GM12878 (cell line): ENCODE measurements around the gene CDKN1B. TPM values are rescaled to one million over a fixed set of nuclear protein-coding genes. Genes with fewer than 3 reads are reported as not detected.
A peak's percentile ranks its signal among the peaks of the same experiment; 100 is the strongest.

Experiments used
- ATAC-seq: fragments of 200-7000 bp; cut with Tn5 transposase; 3 replicates; pipeline ENCODE4 v1.9.1; 2020; ENCODE audit warnings: mild to moderate bottlenecking, moderate library complexity
- Bru-seq: library from RNA; stranded (reverse); fragments of 400-500 nt; gene quantifications from one replicate; lab custom pipeline; 2021; lab: Mats Ljungman, UMichigan
- BruChase-seq, 2 experiments: library from RNA; stranded (reverse); fragments of 400-500 nt; gene quantifications; one replicate each; lab custom pipeline; 2021; lab: Mats Ljungman, UMichigan
- BruUV-seq: library from RNA; stranded (reverse); fragments of 400-500 nt; replicated peaks from 2 replicates; lab custom pipeline; 2021; lab: Mats Ljungman, UMichigan
- CTCF ChIA-PET: fragments of 300-600 bp; sonication (Branson Sonifier 250); formaldehyde crosslinking; extraction: SDS; loops from one replicate; lab custom pipeline; 2021; ENCODE audit warnings: inconsistent platforms; lab: Yijun Ruan, JAX
- POLR2A ChIA-PET: fragments of 350-600 bp; formaldehyde crosslinking; extraction: SDS; loops from one replicate; lab custom pipeline; 2021; ENCODE audit warnings: inconsistent platforms; lab: Charles Lee
- RAD21 ChIA-PET: fragments of 300-600 bp; sonication (Branson Sonifier 250); formaldehyde crosslinking; loops from one replicate; lab custom pipeline; 2023; ENCODE audit warnings: antibody characterized with exemption; ENCODE audit not compliant: unreplicated experiment; lab: Charles Lee
- SMC1A ChIA-PET: fragments of 300-600 bp; sonication (Branson Sonifier 250); formaldehyde crosslinking; loops from one replicate; lab custom pipeline; 2023; ENCODE audit not compliant: unreplicated experiment, uncharacterized antibody; lab: Charles Lee
- DNase-seq: peaks from one replicate; pipeline ENCODE4 v3.0.0-alpha.2; 2011; ENCODE audit warnings: low read depth, low spot score
- FAIRE-seq: peaks from 3 replicates; lab custom pipeline; 2011; peaks lifted over from hg19 to GRCh38; lab: Jason Lieb, UNC
- H2AFZ ChIP-seq: 2 replicates; pipeline ENCODE4 v1.6.0; 2011; ENCODE audit warnings: low read depth, low read length, control low read depth; ENCODE audit not compliant: control insufficient read depth
- H3K27ac ChIP-seq: 2 replicates; pipeline ENCODE4 v1.5.1; 2011; ENCODE audit warnings: control low read depth; ENCODE audit not compliant: control insufficient read depth, insufficient read depth
- H3K27me3 ChIP-seq, 2 experiments: replicated peaks in 1 of 2; 2 replicates each; pipeline versions ENCODE4 v1.6.0 to v1.6.1; 2011; ENCODE audit warnings: low read length in 1 of 2; ENCODE audit not compliant: control insufficient read depth in 2 of 2, insufficient read depth in 2 of 2
- H3K36me3 ChIP-seq, 2 experiments: 2 replicates each; pipeline ENCODE4 v1.5.1; 2011; ENCODE audit warnings: low read length in 1 of 2; ENCODE audit not compliant: control insufficient read depth in 2 of 2, insufficient read depth in 2 of 2
- H3K4me1 ChIP-seq: 2 replicates; pipeline ENCODE4 v1.6.1; 2011; ENCODE audit warnings: mild to moderate bottlenecking, low read length, moderate library complexity, mixed read lengths; ENCODE audit not compliant: control insufficient read depth, insufficient read depth
- H3K4me2 ChIP-seq: 2 replicates; pipeline ENCODE4 v1.6.0; 2011; ENCODE audit warnings: control low read depth; ENCODE audit not compliant: control insufficient read depth, insufficient read depth
- H3K4me3 ChIP-seq: fragments of 200-600 bp; sonication (generic); 2 replicates; pipeline ENCODE4 v1.5.1; 2016
- H3K79me2 ChIP-seq: 2 replicates; pipeline ENCODE4 v1.6.0; 2011; ENCODE audit warnings: low read length; ENCODE audit not compliant: control insufficient read depth, insufficient read depth
- H3K9ac ChIP-seq: 2 replicates; pipeline ENCODE4 v1.8.0; 2011; ENCODE audit warnings: low read length, control low read depth, mixed read lengths; ENCODE audit not compliant: control insufficient read depth, insufficient read depth
- H3K9me3 ChIP-seq: replicated peaks from 3 replicates; pipeline ENCODE4 v1.5.1; 2011; ENCODE audit warnings: mild to moderate bottlenecking, low read length; ENCODE audit not compliant: control insufficient read depth, insufficient read depth
- H4K20me1 ChIP-seq: 2 replicates; pipeline ENCODE4 v1.6.0; 2011; ENCODE audit not compliant: control insufficient read depth, insufficient read depth
- CHD1 ChIP-seq: IDR thresholded peaks from 2 replicates; pipeline ENCODE4 v1.6.1; 2012; ENCODE audit warnings: low read depth, low read length, improper control_type of control experiment
- IKZF1 ChIP-seq: fragments of 450-650 bp; conservative IDR thresholded peaks from 2 replicates; pipeline ENCODE4 v1.6.1; 2017; ENCODE audit warnings: antibody characterized with exemption, mild to moderate bottlenecking
- IKZF2 ChIP-seq, 2 experiments: fragments of 450-650 bp; IDR thresholded peaks; 2 replicates each; pipeline ENCODE4 v1.6.1; 2017; ENCODE audit warnings: mild to moderate bottlenecking in 2 of 2, moderate library complexity in 2 of 2
- MEF2A ChIP-seq: IDR thresholded peaks from 2 replicates; pipeline ENCODE4 v1.6.1; 2011; ENCODE audit warnings: low read depth, mild to moderate bottlenecking, low read length, moderate library complexity; ENCODE audit not compliant: insufficient read depth
- MTA3 ChIP-seq: IDR thresholded peaks from 2 replicates; pipeline ENCODE4 v1.6.1; 2012; ENCODE audit warnings: low read length, inconsistent platforms, borderline replicate concordance
- NFYB ChIP-seq: IDR thresholded peaks from 2 replicates; pipeline ENCODE4 v1.6.1; 2011; ENCODE audit warnings: low read depth, mild to moderate bottlenecking, low read length, improper control_type of control experiment, moderate library complexity; ENCODE audit not compliant: insufficient read depth
- NR2C1 ChIP-seq: fragments of 450-650 bp; IDR thresholded peaks from 2 replicates; pipeline ENCODE4 v1.6.1; 2017; ENCODE audit warnings: antibody characterized with exemption, mild to moderate bottlenecking, moderate library complexity
- NRF1 ChIP-seq: conservative IDR thresholded peaks from 2 replicates; pipeline ENCODE4 v1.6.1; 2011; ENCODE audit warnings: mild to moderate bottlenecking, low read depth, low read length, improper control_type of control experiment
- SIX5 ChIP-seq: IDR thresholded peaks from 2 replicates; pipeline ENCODE4 v1.6.1; 2011; ENCODE audit warnings: mild to moderate bottlenecking, low read depth, low read length, moderate library complexity; ENCODE audit not compliant: severe bottlenecking
- SP1 ChIP-seq: IDR thresholded peaks from one replicate; pipeline ENCODE4 v1.6.1; 2011; ENCODE audit warnings: low read depth, low read length
- STAT3 ChIP-seq: IDR thresholded peaks from 2 replicates; pipeline ENCODE4 v1.6.1; 2011; ENCODE audit warnings: low read depth, low read length, improper control_type of control experiment
- TCF12 ChIP-seq: IDR thresholded peaks from 2 replicates; pipeline ENCODE4 v1.6.1; 2011; ENCODE audit warnings: low read depth, mild to moderate bottlenecking, low read length
- ZBTB33 ChIP-seq: fragments of 450-650 bp; IDR thresholded peaks from 2 replicates; pipeline ENCODE4 v1.6.1; 2017; ENCODE audit warnings: mild to moderate bottlenecking
- ZNF217 ChIP-seq: fragments of 450-650 bp; IDR thresholded peaks from 2 replicates; pipeline ENCODE4 v1.6.1; 2017; ENCODE audit warnings: antibody characterized with exemption, mild to moderate bottlenecking
- ZNF384 ChIP-seq: IDR thresholded peaks from 2 replicates; pipeline ENCODE4 v1.6.1; 2012; ENCODE audit warnings: low read depth, mild to moderate bottlenecking, low read length, improper control_type of control experiment, borderline replicate concordance
- ZSCAN29 ChIP-seq: fragments of 450-650 bp; IDR thresholded peaks from 2 replicates; pipeline ENCODE4 v1.6.1; 2017; ENCODE audit warnings: mild to moderate bottlenecking, moderate library complexity
- WGBS: methylation state at CpG from one replicate; pipeline ENCODE4 v1.1.6; 2016; ENCODE audit warnings: low lambda C conversion rate; ENCODE audit not compliant: insufficient replicate concordance, insufficient coverage; ENCODE audit errors: missing lambda C conversion rate; 5-methylcytosine and 5-hydroxymethylcytosine counted together
- in situ Hi-C: fragments of 300-500 bp; cut with MboI; formaldehyde crosslinking; loops from 9 replicates; pipeline ENCODE4 v1.14.3; 2018; ENCODE audit warnings: mixed read lengths
- intact Hi-C: fragments of 100-400 bp; cut with micrococcal nuclease; formaldehyde crosslinking; loops from one replicate; pipeline ENCODE4 v1.14.2; 2022; ENCODE audit not compliant: unreplicated experiment
- long read RNA-seq, 2 experiments: library from polyadenylated mRNA; unstranded; transcript quantifications; one replicate each; pipeline ENCODE4 v2.0.0, GENCODE V29; 2019 to 2020
- polyA minus RNA-seq, 3 experiments: library from RNA; depleted of rRNA, polyadenylated mRNA; stranded (reverse); fragments of >200 nt; gene quantifications; 2 replicates each; pipeline ENCODE4 v1.2.3, GENCODE V29; 2011
- polyA plus RNA-seq, 11 experiments: library from polyadenylated mRNA; depleted of rRNA in 4 of 11; unstranded in 6 of 11; stranded (reverse) in 5 of 11; fragments of >200 nt; fragmentation: Nextera tagmentation in 4 of 11; fragmentation: Illumina TruSeq in 1 of 11; extraction: Ambion mirVana in 4 of 11; extraction: Trizol in 1 of 11; gene quantifications; 1 replicate in 1 of 11; 2 replicates in 10 of 11; pipeline versions ENCODE4 v1.2.1 to v1.2.3, GENCODE V29; 2011 to 2016; ENCODE audit warnings: inconsistent platforms in 2 of 11, missing spikeins in 2 of 11, low read depth in 1 of 11
- total RNA-seq, 4 experiments: library from RNA; depleted of rRNA in 3 of 4; stranded (reverse); fragments of >200 nt in 3 of 4; fragmentation: Illumina TruSeq in 1 of 4; extraction: Trizol in 1 of 4; gene quantifications; 2 replicates each; pipeline versions ENCODE4 v1.2.1 to v1.2.3, GENCODE V29; 2013 to 2021
- TF ChIP-seq, protein P1 (sequence below): IDR thresholded peaks from 2 replicates; pipeline ENCODE4 v1.6.1; 2011; ENCODE audit warnings: low read depth, mild to moderate bottlenecking, low read length, moderate library complexity, borderline replicate concordance; ENCODE audit errors: extremely low read depth

CDKN1B gene
- total RNA-seq (2013; cell fraction: nucleolus; rRNA removed), result 31.1 and 38.2 TPM in 2 replicates
- total RNA-seq (2014; rRNA removed) (39.1 and 43.3 TPM in 2 replicates), total RNA-seq (2014; rRNA removed; fragmentation: Illumina TruSeq; extraction: Trizol) (22.7 and 24.2 TPM in 2 replicates), total RNA-seq (2021) (36.9 and 37.4 TPM in 2 replicates), polyA plus RNA-seq (2011; rRNA removed) (25.4 and 39.5 TPM in 2 replicates), polyA plus RNA-seq (2014; fragmentation: Illumina TruSeq; extraction: Trizol) (21.6 and 22.1 TPM in 2 replicates), polyA plus RNA-seq (2014; fragmentation: Nextera tagmentation; extraction: Ambion mirVana) (1 to 10 TPM; 4.2 to 8.0 TPM), polyA plus RNA-seq (2014; rRNA removed) (27.8 and 29.2 TPM in 2 replicates), polyA plus RNA-seq (2016; fragmentation: Nextera tagmentation; extraction: Ambion mirVana) (1 to 10 TPM; 4.9 to 5.5 TPM), polyA minus RNA-seq (2011; rRNA and poly(A)+ RNA removed) (19.7 and 22.0 TPM in 2 replicates), Bru-seq, nascent RNA (percentile 99 among the genes with signal in this experiment), BruChase-seq, experiment 1, labeled RNA remaining after a 6-hour chase (percentile 84 among the genes with signal in this experiment), BruChase-seq, experiment 2, labeled RNA remaining after a 2-hour chase (percentile 97 among the genes with signal in this experiment)
- polyA plus RNA-seq (2011; ENCODE audit: low read depth), result 11.2 TPM
- polyA plus RNA-seq (2011; cell fraction: cytosol; rRNA removed), result 14.5 and 16.9 TPM in 2 replicates
- polyA plus RNA-seq (2011; cell fraction: nucleus; rRNA removed), result 21.5 and 21.6 TPM in 2 replicates
- polyA plus RNA-seq (2012), result 25.9 and 32.3 TPM in 2 replicates
- polyA minus RNA-seq (2011; cell fraction: cytosol; rRNA and poly(A)+ RNA removed), result 14.3 and 15.9 TPM in 2 replicates
- 43.3 and 59.1 TPM in 2 replicates for polyA minus RNA-seq (2011; cell fraction: nucleus; rRNA and poly(A)+ RNA removed)
- long read RNA-seq, experiment 1, partial matches to known transcripts, result 0 of 1 reads
- long read RNA-seq, experiment 1, other reads (novel, unspliced or antisense), result 0 of 1 reads
- long read RNA-seq, experiment 2, partial matches to known transcripts, result 0 of 4 reads
- long read RNA-seq, experiment 2, other reads (novel, unspliced or antisense), result 3 of 4 reads

DNA sequence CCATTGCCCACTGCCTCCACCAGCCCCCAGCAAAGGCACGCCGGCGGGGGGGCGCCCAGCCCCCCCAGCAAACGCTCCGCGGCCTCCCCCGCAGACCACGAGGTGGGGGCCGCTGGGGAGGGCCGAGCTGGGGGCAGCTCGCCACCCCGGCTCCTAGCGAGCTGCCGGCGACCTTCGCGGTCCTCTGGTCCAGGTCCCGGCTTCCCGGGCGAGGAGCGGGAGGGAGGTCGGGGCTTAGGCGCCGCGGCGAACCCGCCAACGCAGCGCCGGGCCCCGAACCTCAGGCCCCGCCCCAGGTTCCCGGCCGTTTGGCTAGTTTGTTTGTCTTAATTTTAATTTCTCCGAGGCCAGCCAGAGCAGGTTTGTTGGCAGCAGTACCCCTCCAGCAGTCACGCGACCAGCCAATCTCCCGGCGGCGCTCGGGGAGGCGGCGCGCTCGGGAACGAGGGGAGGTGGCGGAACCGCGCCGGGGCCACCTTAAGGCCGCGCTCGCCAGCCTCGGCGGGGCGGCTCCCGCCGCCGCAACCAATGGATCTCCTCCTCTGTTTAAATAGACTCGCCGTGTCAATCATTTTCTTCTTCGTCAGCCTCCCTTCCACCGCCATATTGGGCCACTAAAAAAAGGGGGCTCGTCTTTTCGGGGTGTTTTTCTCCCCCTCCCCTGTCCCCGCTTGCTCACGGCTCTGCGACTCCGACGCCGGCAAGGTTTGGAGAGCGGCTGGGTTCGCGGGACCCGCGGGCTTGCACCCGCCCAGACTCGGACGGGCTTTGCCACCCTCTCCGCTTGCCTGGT is at the start of gene CDKN1B:
TSS of gene CDKN1B (plus strand) at position 576 of the 793 bp plus-strand sequence. CDS start 472 bp downstream, outside the sequence.
- Histone ChIP-seq H3K4me2 (peak within 1 kb of the TSS; percentile 91), H3K36me3 (peaks cover 0 to 6% of the 10 kb centered on the region in 2 experiments; a peak in 1 of 4 replicates), H3K9ac (peak within 1 kb of the TSS; percentile 97), H3K27ac (peak within 1 kb of the TSS; percentile 97), H4K20me1 (no peaks in the 10 kb centered on the region), H3K79me2 (peaks cover 70% of the 10 kb centered on the region), H3K4me3 (peak within 1 kb of the TSS; percentile 97), H3K27me3 (no peaks in the 10 kb centered on the region), H2AFZ (peak within 1 kb of the TSS; percentile 41), H3K9me3 (no peaks in the 10 kb centered on the region), H3K4me1 (peaks cover 20% of the 10 kb centered on the region)
- ChIA-PET POLR2A (interaction anchor here (0.5 to 5.0 kb wide), 18 partner anchors 8 to 1545 kb away, joined by 3 to 93 read pairs (median 6); partner anchors contain the start of genes BORCS5 and CREBL2), RAD21 (interaction anchor here (0.9 to 4.3 kb wide), 14 partner anchors 9 to 359 kb away, joined by 3 to 101 read pairs (median 8); partner anchors contain the start of gene BORCS5), CTCF (interaction anchor here (0.8 to 4.2 kb wide), 12 partner anchors 10 to 360 kb away, joined by 3 to 83 read pairs (median 4); partner anchors contain the start of gene BORCS5), SMC1A (interaction anchor here (0.9 to 4.8 kb wide), 15 partner anchors 9 to 340 kb away, joined by 3 to 94 read pairs (median 7); partner anchors contain the start of genes DUSP16 and GPR19)
- intact Hi-C loops, result loop anchor here (1.0 to 5.0 kb wide), 5 partner anchors 8 to 360 kb away; partner anchors contain the start of genes BORCS5, CREBL2 and DUSP16
- ATAC-seq (peak; percentile 74), DNase-seq (peak; percentile 58), FAIRE-seq (no peak)
- TSS peak; percentile 87 for BruUV-seq
- in situ Hi-C loops, result loop anchor here (5.0 kb wide), 1 partner anchor 160 kb away; no protein-coding TSS in a partner anchor
- WGBS, result under 1% methylated on average over 61 of the region's 81 CpGs
- TF ChIP-seq ZBTB33, result no peak
- no peak for TF ChIP-seq SIX5
- peak; percentile 87; the same call in 1 of the 2 replicates for TF ChIP-seq CHD1
- no peak for TF ChIP-seq MTA3
- peak; percentile 23; the same call in 1 of the 2 replicates for TF ChIP-seq ZNF217
- no peak for TF ChIP-seq STAT3
- no peak for TF ChIP-seq ZSCAN29
- no peak for TF ChIP-seq NRF1
- peak; percentile 70 for TF ChIP-seq SP1
- TF ChIP-seq NR2C1, result no peak
- no peak for TF ChIP-seq MEF2A
- TF ChIP-seq, protein P1, sequence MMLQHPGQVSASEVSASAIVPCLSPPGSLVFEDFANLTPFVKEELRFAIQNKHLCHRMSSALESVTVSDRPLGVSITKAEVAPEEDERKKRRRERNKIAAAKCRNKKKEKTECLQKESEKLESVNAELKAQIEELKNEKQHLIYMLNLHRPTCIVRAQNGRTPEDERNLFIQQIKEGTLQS, result no peak
- TF ChIP-seq TCF12, result no peak
- peak; percentile 62; the same call in 1 of the 2 replicates for TF ChIP-seq NFYB
- TF ChIP-seq ZNF384, result peak; percentile 71; the same call in 1 of the 2 replicates
- peak; percentile 77 to 80 for TF ChIP-seq IKZF2 (IDR thresholded peaks at IDR 0.05)
- peak; percentile 92 for TF ChIP-seq IKZF1
